Measurements from ENCODE around the gene SEMA5A. TPM values are rescaled to one million over a fixed set of nuclear protein-coding genes. Genes with fewer than 3 reads are reported as not detected.

SEMA5A gene
- total and polyA plus RNA-seq, 2 of the 8 experiments (the other 6 are each of a cell fraction or from before 2014, with no cell fraction given) = 5.3 to 8.9 TPM

DNA sequence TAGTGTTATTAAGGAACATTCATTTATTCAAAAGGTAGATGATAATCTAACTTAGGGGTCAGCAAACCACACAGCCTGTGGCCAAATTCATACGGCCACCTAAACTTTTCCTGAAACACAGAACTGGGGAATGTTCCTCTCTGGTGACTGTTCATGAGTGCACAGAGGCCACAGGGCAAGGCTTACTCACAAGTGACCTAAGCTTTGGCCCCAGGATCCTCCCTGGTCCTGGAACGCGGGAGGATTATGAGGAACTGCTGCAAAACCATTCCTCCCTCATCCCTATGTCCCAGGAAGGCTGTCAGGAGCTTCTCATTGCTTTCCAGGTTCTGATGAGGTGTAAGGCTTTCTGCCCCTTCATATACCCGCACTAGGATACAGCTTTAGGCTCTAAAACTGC is 397.6 kb downstream of the SEMA5A start:
- Histone ChIP-seq H2BK12ac (ENCODE audit: low read depth, low read length) (no peak overlapping the region), H3K79me2 (ENCODE audit: control insufficient read depth in 1 of 2, insufficient read depth in 2 of 2, low read length in 2 of 2) (no peaks in the 10 kb centered on the region), H3K9ac (replicated peaks in 1 of 4; ENCODE audit: extremely low read depth in 1 of 4, low read depth in 3 of 4, low read length in 3 of 4) (no peak overlapping the region), H3K14ac (ENCODE audit: insufficient read length) (no peak overlapping the region), H4K5ac (ENCODE audit: insufficient read length, low read depth, low read length) (no peak overlapping the region), H3K4me1 (replicated peaks in 1 of 4; ENCODE audit: control insufficient read depth in 3 of 4, insufficient read depth in 4 of 4, low read length in 3 of 4) (no peaks in the 10 kb centered on the region), H2BK120ac (replicated peaks; ENCODE audit: low read depth, low read length) (no peak overlapping the region), H3K56ac (replicated peaks; ENCODE audit: insufficient read length, low read depth, low read length) (no peak overlapping the region), H3K4me2 (ENCODE audit: insufficient read depth in 1 of 2, low read depth in 2 of 2, low read length in 2 of 2) (no peak overlapping the region), H3K18ac (ENCODE audit: extremely low read depth, low read length) (no peak overlapping the region), H3K79me1 (ENCODE audit: low read depth, low read length) (no peaks in the 10 kb centered on the region), H2AFZ (ENCODE audit: low read length) (no peak overlapping the region), H2BK5ac (ENCODE audit: low read depth, low read length) (no peak overlapping the region), H4K20me1 (replicated peaks in 1 of 2; ENCODE audit: control insufficient read depth in 1 of 2, insufficient read depth in 2 of 2, low read length in 2 of 2) (no peaks in the 10 kb centered on the region), H3K36me3 (ENCODE audit: control insufficient read depth in 2 of 4, insufficient read depth in 4 of 4, low read length in 3 of 4) (no peaks in the 10 kb centered on the region), H3K23me2 (ENCODE audit: low read depth, low read length) (no peaks in the 10 kb centered on the region), H2BK20ac (ENCODE audit: low read length) (no peak overlapping the region), H2BK15ac (ENCODE audit: low read length) (no peak overlapping the region), H3K4ac (replicated peaks; ENCODE audit: insufficient read length, low read depth, low read length) (no peak overlapping the region), H4K91ac (replicated peaks; ENCODE audit: insufficient read length, low read length) (no peak overlapping the region), H3K23ac (ENCODE audit: insufficient read length) (no peak overlapping the region), H4K8ac (ENCODE audit: extremely low read depth, insufficient read depth, low read length) (no peak overlapping the region), H3K27me3 (replicated peaks in 1 of 4; ENCODE audit: control insufficient read depth in 3 of 4, extremely low read depth in 1 of 4, insufficient read depth in 3 of 4, low read length in 3 of 4) (no peaks in the 10 kb centered on the region), H2AK5ac (ENCODE audit: low read depth, low read length) (no peak overlapping the region), H3K27ac (ENCODE audit: low read depth, low read length) (no peak overlapping the region), H3K4me3 (ENCODE audit: extremely low read depth in 1 of 4, insufficient read depth in 2 of 4, low read depth in 3 of 4, low read length in 4 of 4) (no peak overlapping the region), H3K9me3 (ENCODE audit: insufficient read depth in 2 of 2, low read depth in 1 of 2, low read length in 1 of 2) (no peaks in the 10 kb centered on the region; a peak in 1 of 4 replicates)
- FAIRE-seq = no peak
- CTCF ChIA-PET (ENCODE audit: partially characterized antibody) = interaction anchor here (1.2 kb wide), 1 partner anchor 8 kb away, joined by 5 read pairs; no protein-coding TSS in a partner anchor
- POLR2A ChIA-PET (ENCODE audit: partially characterized antibody) = no interaction called here
- no peak for DNase-seq (ENCODE audit: low read depth in 1 of 2, low spot score in 2 of 2)
- WGBS, 2 experiments (ENCODE audit: extremely low coverage in 1 of 2, insufficient coverage in 1 of 2, insufficient read length in 1 of 2, insufficient replicate concordance in 2 of 2, low coverage in 1 of 2, low lambda C conversion rate in 2 of 2, missing lambda C conversion rate in 1 of 2) = 68% methylated on average over 4 of the region's 4 CpGs; no CpG with 5 or more reads in 1 of the 2 experiments
- TF ChIP-seq HDAC2 (IDR thresholded peaks at IDR 0.05; ENCODE audit: borderline replicate concordance in 1 of 2, low read depth in 2 of 2, low read length in 2 of 2) (no peak), ASH2L (IDR thresholded peaks at IDR 0.05; ENCODE audit: low read length) (no peak), RBBP5 (IDR thresholded peaks at IDR 0.05; ENCODE audit: borderline replicate concordance, low read depth, low read length) (no peak), HDAC6 (IDR thresholded peaks at IDR 0.05; ENCODE audit: low read depth, low read length) (no peak), SP1 (IDR thresholded peaks at IDR 0.05; ENCODE audit: low read depth, low read length) (no peak), SP2 (IDR thresholded peaks at IDR 0.05; ENCODE audit: low read length) (no peak), SIN3A (conservative IDR thresholded peaks at IDR 0.05 in 1 of 2, IDR thresholded peaks at IDR 0.05 in 1 of 2; ENCODE audit: low read depth in 1 of 2, low read length in 2 of 2) (no peak), EP300 (IDR thresholded peaks at IDR 0.05; ENCODE audit: borderline replicate concordance in 1 of 2, low read depth in 2 of 2, low read length in 2 of 2) (no peak), CHD2 (IDR thresholded peaks at IDR 0.05; ENCODE audit: low read length) (no peak)

Measured in H1 (cell line).